ENCODE data around the gene DDX27.

DNA sequence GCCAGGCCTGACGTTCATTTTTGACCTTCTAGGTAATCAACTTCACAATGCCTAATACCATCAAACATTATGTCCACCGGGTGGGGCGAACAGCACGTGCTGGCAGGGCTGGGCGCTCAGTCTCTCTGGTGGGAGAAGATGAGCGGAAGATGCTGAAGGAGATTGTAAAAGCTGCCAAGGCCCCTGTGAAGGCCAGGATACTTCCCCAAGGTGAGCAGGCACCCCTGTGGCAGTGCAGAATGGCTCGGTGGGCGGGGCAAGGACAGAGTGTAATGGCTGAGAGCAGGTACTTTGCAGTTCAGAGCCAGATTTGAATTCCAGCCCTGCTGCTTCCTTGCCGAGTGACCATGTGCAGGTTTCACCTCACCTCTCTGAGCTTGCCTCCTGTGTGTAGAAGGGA is 17.1 kb downstream of the DDX27 start:
- TF ChIP-seq, protein P1, sequence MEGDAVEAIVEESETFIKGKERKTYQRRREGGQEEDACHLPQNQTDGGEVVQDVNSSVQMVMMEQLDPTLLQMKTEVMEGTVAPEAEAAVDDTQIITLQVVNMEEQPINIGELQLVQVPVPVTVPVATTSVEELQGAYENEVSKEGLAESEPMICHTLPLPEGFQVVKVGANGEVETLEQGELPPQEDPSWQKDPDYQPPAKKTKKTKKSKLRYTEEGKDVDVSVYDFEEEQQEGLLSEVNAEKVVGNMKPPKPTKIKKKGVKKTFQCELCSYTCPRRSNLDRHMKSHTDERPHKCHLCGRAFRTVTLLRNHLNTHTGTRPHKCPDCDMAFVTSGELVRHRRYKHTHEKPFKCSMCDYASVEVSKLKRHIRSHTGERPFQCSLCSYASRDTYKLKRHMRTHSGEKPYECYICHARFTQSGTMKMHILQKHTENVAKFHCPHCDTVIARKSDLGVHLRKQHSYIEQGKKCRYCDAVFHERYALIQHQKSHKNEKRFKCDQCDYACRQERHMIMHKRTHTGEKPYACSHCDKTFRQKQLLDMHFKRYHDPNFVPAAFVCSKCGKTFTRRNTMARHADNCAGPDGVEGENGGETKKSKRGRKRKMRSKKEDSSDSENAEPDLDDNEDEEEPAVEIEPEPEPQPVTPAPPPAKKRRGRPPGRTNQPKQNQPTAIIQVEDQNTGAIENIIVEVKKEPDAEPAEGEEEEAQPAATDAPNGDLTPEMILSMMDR (conservative IDR thresholded peaks at IDR 0.05 in 1 of 2, IDR thresholded peaks at IDR 0.05 in 1 of 2; ENCODE audit: extremely low read depth in 1 of 2, insufficient read depth in 1 of 2, low read depth in 1 of 2, low read length in 2 of 2), result no peak
- TF ChIP-seq EZH2 (IDR thresholded peaks at IDR 0.05; ENCODE audit: borderline replicate concordance, low read length), result no peak

Data from mammary epithelial cell (primary cell).